Fibroblast of pulmonary artery (primary cell): ENCODE results near the gene HSPB6.

Source experiments
- DNase-seq: peaks from one replicate; pipeline ENCODE4 v3.0.0-alpha.2; 2010; ENCODE audit warnings: low read depth
- H3K4me3 ChIP-seq: replicated peaks from 2 replicates; pipeline ENCODE4 v1.5.1; 2011; ENCODE audit warnings: low read depth, mild to moderate bottlenecking, control low read depth, low read length, moderate library complexity
- TF ChIP-seq, protein P1 (sequence below): IDR thresholded peaks from 2 replicates; pipeline ENCODE4 v1.5.1; 2011; ENCODE audit warnings: mild to moderate bottlenecking, control low read depth, low read length, inconsistent platforms; ENCODE audit errors: missing control alignments

Gene HSPB6

DNA sequence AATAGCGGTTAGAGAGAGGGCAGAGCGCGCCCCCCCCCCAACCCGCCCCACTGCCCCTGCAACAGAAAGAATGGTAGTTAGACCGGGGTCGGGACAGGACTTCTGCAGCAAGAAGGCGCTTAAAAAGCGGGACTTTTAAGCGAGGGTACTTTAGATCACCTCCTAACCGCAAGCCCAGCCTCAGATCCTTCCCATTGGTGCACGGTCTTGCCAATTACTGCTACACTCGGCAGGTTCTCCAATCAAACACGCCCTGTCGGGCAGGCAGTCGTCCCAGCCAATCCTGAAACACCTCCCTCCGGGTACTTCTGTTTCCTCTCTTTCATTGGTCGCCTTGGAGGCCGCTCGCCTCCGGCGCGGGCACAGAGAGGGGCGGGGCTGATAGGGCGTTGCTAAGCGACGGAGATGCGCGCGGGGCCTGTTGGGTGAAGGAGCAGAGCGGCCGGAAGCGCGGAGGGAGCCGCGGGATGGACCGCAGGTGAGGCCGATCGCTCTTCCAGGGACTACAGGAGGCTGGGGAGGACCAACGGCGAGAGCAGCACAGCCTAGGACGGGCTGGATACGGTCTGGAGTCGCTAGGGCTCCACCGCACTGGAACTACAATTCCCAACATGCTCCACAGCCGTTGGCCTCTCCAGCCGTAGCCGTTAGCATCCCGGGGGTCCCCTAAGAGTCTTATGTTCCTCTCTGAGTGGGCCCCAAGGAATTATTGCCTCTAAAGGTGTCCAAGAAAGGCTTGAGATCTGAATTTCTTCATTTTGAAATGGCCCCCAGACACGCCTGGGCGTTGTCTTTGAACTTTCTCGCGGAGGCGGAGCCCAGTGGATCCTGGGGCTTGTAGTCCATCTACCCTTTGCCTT lies 1.1 kb upstream of the HSPB6 start, which contains the start of gene PROSER3:
Gene PROSER3, plus strand, starts transcription at position 428 of the 860 bp plus-strand sequence. Its CDS starts 40 bp downstream, at position 468.
- peak; percentile 100 for DNase-seq
- TF ChIP-seq, protein P1, sequence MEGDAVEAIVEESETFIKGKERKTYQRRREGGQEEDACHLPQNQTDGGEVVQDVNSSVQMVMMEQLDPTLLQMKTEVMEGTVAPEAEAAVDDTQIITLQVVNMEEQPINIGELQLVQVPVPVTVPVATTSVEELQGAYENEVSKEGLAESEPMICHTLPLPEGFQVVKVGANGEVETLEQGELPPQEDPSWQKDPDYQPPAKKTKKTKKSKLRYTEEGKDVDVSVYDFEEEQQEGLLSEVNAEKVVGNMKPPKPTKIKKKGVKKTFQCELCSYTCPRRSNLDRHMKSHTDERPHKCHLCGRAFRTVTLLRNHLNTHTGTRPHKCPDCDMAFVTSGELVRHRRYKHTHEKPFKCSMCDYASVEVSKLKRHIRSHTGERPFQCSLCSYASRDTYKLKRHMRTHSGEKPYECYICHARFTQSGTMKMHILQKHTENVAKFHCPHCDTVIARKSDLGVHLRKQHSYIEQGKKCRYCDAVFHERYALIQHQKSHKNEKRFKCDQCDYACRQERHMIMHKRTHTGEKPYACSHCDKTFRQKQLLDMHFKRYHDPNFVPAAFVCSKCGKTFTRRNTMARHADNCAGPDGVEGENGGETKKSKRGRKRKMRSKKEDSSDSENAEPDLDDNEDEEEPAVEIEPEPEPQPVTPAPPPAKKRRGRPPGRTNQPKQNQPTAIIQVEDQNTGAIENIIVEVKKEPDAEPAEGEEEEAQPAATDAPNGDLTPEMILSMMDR, result no peak
- H3K4me3 ChIP-seq, result peak within 1 kb of the TSS; percentile 99

DNA sequence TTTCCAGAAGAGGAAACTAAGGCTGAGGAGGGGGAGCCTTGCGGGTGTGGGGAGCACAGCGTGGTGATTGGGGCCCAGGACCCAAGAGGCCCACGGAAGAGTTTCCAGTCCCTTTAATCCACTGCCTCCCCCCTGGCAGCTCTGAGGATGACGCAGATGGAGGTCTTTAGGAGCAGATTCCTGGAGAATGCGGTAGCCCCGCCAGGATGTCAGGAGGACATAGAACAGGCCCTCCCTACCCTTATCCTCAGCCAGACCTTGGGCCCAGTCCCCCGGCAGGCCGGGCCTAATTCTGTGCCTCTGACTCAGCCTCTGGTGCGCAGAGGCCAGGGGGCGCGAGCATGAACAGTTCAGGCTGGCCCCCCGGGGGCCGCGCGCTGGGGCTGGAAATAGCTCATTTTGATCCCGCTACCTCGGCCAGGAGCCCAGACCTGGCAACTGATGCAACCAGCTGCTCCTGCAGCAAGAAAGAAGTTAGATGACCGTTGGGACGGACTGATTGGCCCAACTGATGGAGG lies 461 bp upstream of the HSPB6 start:
- peak; percentile 95 for DNase-seq
- TF ChIP-seq, protein P1, result no peak

DNA sequence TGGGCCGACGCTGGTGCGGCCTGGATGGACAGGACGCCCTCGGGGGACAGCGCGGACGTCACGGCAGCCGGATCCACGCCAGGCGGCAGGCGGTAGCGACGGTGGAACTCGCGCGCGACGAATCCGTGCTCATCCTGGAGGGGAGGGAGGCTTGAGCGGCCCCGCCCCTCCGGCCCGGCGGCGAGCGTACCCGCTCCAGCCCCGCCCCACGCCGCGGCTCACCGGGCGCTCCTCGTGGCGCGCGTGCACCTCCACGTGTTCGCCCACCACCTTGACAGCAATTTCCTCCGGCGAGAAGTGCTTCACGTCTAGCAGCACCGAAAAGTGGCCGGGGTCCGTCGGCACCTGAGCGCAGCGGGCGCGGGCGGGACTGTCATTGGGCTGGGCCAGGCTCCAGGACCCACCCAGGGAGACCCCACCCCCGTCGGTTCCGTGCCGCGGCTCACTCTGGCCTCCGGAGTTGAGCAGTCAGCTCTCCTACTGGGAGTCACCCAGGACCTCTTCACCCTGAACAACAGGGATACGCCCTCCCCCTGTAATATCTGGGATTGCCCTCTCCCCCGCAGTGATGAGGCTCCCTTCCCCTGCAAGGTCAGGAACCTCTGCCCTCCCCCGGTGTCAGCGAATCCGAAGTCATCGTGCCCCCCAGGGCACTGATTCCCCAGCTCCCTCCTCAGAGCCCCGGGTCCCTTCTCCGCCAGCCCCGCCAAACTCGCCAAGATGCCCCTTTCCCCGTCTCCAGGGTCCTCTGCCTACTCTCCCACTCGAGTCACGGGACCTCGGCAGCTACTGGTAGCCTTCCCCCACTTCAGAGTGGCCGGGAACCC lies 1.1 kb downstream of the HSPB6 start:
- H3K4me3 ChIP-seq, result peak overlapping the region; percentile 59
- peak; percentile 76 for DNase-seq
- TF ChIP-seq, protein P1, result no peak

More for the DNA sequence above, 461 bp upstream of the HSPB6 start:
- H3K4me3 ChIP-seq, result peak overlapping the region; percentile 59

DNA sequence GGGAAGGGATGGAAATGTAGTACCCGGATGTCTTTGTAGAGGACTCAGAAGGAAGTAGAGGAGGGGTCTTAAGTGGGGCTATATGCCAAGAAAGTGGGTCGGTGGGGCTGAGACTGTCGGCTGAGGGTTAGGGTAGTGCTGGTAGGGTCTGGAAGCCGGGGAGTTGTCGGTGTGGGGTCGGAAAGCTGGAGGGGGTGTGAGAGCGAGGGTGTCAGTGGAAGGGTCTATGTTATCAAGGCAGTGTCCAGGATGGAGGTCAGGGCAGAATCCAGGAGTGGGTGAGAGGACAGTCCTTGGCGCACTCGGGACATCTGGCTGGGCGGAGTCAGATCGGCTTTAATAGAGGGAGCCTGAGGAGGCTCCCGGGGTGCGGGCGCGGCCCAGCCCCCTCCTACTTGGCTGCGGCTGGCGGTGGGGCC lies 1.7 kb downstream of the HSPB6 start:
- TF ChIP-seq, protein P1, result no peak
- no peak for DNase-seq
- peak overlapping the region; percentile 16 for H3K4me3 ChIP-seq

DNA sequence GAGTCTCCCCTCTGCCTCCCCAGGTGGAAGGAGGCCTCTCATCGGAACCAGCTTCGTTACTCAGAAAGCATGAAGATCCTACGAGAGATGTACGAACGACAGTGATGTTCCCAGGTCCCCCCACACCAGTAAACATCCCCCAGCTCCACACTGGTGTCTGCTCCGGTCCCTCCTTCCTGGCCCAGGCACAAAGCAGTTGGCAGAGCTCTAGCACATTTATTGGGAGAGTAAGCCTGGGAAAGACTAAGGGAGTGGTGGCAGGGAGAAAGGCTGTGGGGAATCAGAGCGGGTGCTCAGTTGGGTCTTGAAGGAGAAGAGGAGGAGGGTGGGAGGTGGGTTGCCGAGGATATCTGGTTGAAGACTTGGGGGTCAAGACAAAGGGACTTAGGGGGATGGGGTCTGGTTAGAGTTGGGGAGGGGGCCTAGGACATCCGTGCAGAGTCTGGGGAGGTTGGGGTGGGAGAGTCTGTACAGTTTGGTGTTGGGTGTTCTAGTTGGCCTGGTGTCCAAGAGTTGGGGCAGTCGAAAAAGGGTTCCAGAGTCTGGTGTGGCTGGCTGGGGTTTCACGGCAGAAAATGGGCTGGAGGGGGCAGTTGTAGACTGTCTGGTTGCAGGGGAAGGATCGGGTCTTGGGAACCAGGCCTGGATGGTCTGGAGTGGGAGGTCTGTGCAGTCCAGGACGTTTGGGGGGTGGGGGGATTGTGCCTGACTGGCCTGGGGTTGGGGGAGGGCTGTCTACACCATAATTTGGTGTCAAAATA lies 2.3 kb downstream of the HSPB6 start:
- no peak overlapping the region for H3K4me3 ChIP-seq

More for the DNA sequence above, 2.3 kb downstream of the HSPB6 start:
- TF ChIP-seq, protein P1, result no peak
- DNase-seq, result no peak
